Ishikawa (cell line): ENCODE data around the gene LRPAP1.

Experiments used
- CEBPB ChIP-seq: IDR thresholded peaks from 2 replicates; pipeline ENCODE4 v1.6.1; 2012
- EP300 ChIP-seq: IDR thresholded peaks from 2 replicates; pipeline ENCODE4 v1.6.1; 2012; ENCODE audit warnings: borderline replicate concordance
- FOXM1 ChIP-seq: IDR thresholded peaks from 2 replicates; pipeline ENCODE4 v1.6.1; 2012; ENCODE audit warnings: low read depth, borderline replicate concordance
- NFIC ChIP-seq: IDR thresholded peaks from 2 replicates; pipeline ENCODE4 v1.6.1; 2012
- RAD21 ChIP-seq: IDR thresholded peaks from 2 replicates; pipeline ENCODE4 v1.6.1; 2012; ENCODE audit warnings: low read depth
- TAF1 ChIP-seq: IDR thresholded peaks from 2 replicates; pipeline ENCODE4 v1.6.1; 2012; ENCODE audit warnings: low read depth, mild to moderate bottlenecking
- YY1 ChIP-seq: IDR thresholded peaks from 2 replicates; pipeline ENCODE4 v1.6.1; 2012; ENCODE audit warnings: low read depth
- ZBTB7A ChIP-seq: IDR thresholded peaks from 2 replicates; pipeline ENCODE4 v1.6.1; 2012; ENCODE audit warnings: low read depth
- TF ChIP-seq, protein P1 (sequence below): IDR thresholded peaks from 2 replicates; pipeline ENCODE4 v1.6.1; 2012; ENCODE audit warnings: low read depth, mild to moderate bottlenecking
- TF ChIP-seq, protein P2 (sequence below): IDR thresholded peaks from 2 replicates; pipeline ENCODE4 v1.6.1; 2012

DNA sequence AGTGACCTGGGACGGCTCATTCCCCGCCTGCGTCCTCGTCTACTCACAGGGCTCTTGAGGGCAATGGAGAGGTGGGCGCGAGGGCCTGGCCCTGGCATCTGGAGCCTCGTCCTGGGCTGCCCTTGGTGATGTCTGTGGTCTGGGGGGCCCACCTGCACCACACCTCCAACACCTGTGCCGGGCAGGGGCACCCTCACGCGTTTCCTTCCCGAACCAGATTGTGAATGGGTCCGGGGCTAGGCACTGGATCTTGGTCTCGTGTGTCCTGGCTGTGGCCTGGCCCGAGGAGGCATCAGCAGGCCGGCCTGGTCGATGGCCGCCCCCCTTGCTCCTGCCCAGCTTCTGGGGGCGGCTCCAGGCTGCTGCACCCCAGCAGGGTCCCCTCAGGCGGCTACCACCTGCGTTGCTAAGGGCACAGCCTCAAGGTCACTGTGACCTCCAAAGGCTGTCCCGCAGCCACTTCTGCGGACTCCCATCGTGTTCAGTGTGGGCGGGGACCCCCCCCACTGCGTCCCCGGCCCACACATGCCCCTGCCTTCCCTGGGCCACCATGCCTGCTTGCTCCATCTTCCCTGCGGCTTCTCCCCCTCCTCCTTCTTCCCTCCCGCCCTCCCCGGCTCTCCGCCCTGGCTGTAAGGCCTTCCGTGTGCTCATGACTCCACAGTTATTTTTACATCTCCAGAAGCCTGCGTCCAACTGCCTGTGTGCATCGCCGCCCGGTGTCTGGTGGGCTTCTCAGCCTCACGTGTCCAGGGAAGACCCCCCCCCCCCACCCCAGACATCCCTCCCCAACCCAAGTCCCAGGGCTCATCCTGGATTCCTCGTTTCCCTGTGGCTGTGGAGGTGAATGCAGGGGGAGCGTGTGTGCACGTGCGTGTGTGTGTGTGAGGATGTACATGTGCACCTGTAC is 65.3 kb downstream of the LRPAP1 start:
- TF ChIP-seq RAD21 = no peak
- TF ChIP-seq FOXM1 = peak; percentile 60; the same call in 1 of the 2 replicates
- TF ChIP-seq, protein P1, sequence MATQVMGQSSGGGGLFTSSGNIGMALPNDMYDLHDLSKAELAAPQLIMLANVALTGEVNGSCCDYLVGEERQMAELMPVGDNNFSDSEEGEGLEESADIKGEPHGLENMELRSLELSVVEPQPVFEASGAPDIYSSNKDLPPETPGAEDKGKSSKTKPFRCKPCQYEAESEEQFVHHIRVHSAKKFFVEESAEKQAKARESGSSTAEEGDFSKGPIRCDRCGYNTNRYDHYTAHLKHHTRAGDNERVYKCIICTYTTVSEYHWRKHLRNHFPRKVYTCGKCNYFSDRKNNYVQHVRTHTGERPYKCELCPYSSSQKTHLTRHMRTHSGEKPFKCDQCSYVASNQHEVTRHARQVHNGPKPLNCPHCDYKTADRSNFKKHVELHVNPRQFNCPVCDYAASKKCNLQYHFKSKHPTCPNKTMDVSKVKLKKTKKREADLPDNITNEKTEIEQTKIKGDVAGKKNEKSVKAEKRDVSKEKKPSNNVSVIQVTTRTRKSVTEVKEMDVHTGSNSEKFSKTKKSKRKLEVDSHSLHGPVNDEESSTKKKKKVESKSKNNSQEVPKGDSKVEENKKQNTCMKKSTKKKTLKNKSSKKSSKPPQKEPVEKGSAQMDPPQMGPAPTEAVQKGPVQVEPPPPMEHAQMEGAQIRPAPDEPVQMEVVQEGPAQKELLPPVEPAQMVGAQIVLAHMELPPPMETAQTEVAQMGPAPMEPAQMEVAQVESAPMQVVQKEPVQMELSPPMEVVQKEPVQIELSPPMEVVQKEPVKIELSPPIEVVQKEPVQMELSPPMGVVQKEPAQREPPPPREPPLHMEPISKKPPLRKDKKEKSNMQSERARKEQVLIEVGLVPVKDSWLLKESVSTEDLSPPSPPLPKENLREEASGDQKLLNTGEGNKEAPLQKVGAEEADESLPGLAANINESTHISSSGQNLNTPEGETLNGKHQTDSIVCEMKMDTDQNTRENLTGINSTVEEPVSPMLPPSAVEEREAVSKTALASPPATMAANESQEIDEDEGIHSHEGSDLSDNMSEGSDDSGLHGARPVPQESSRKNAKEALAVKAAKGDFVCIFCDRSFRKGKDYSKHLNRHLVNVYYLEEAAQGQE = no peak
- TF ChIP-seq EP300 = peak; percentile 85
- TF ChIP-seq TAF1 = no peak
- no peak for TF ChIP-seq YY1
- no peak for TF ChIP-seq ZBTB7A
- no peak for TF ChIP-seq CEBPB
- TF ChIP-seq NFIC = peak; percentile 57
- TF ChIP-seq, protein P2, sequence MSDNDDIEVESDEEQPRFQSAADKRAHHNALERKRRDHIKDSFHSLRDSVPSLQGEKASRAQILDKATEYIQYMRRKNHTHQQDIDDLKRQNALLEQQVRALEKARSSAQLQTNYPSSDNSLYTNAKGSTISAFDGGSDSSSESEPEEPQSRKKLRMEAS = peak; percentile 20; the same call in 1 of the 2 replicates
